Measurements from ENCODE around the gene CHST5.

DNA sequence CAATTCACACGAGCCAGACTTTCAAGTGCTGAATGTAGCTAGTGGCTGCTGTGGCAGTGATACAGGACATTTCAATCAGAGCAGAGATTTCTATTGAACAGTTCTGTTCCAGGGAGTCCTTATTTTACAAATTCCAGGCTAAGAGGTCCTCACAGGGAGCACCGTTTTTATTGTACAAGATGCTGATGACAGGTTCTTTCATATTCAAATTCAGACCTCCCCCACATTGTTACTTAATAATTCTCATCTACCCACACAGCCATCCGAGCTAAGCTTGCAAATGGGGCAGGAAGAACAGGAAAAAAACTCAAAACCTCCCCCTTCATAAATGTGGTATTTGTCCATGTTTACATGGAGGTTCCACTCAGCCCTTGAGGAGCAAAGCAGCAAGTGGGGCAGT is 40.0 kb upstream of the CHST5 start:
- no peak for TF ChIP-seq CTCF (IDR thresholded peaks at IDR 0.05; ENCODE audit: extremely low read depth in 1 of 2, insufficient read depth in 1 of 2, low read depth in 1 of 2, low read length in 2 of 2)
- no peak for TF ChIP-seq POLR2A (IDR thresholded peaks at IDR 0.05; ENCODE audit: low read depth, low read length)
- TF ChIP-seq GATA2 (IDR thresholded peaks at IDR 0.05; ENCODE audit: insufficient read depth, insufficient read length, low read depth, low read length), result no peak
- no peak for TF ChIP-seq JUN (IDR thresholded peaks at IDR 0.05; ENCODE audit: borderline replicate concordance, insufficient read depth, insufficient read length, low read depth)
- no peak for TF ChIP-seq EZH2 (IDR thresholded peaks at IDR 0.05; ENCODE audit: borderline replicate concordance, low read depth, low read length, severe bottlenecking)
